ENCODE results near the gene CANT1.

CANT1 gene

GRCh38 chr17:79009397-79010303, at the start of gene CANT1:
Gene CANT1 (minus strand): TSS chr17:79009764. CDS start chr17:78997622, 12,142 bp downstream.
- in situ Hi-C loops (cut with MboI; ENCODE audit: low sequenced_read_pairs): no loop called here

- in situ Hi-C loops (cut with MboI; ENCODE audit: low sequenced_read_pairs): loop anchor here (25.0 kb wide), 1 partner anchor 329 kb away; no protein-coding TSS in a partner anchor
These were observed 48.3 kb upstream of the CANT1 start for GRCh38 chr17:79057737-79058385.

GRCh38 chr17:79055197-79055596, 45.6 kb upstream of the CANT1 start:
- in situ Hi-C loops (cut with MboI; ENCODE audit: low sequenced_read_pairs): loop anchor here (25.0 kb wide), 1 partner anchor 332 kb away; no protein-coding TSS in a partner anchor

- in situ Hi-C loops (cut with MboI; ENCODE audit: low sequenced_read_pairs): loop anchor here (25.0 kb wide), 1 partner anchor 333 kb away; no protein-coding TSS in a partner anchor
These were observed 44.8 kb upstream of the CANT1 start for GRCh38 chr17:79054200-79054960.

GRCh38 chr17:79053251-79053925, 43.8 kb upstream of the CANT1 start:
- in situ Hi-C loops (cut with MboI; ENCODE audit: low sequenced_read_pairs): loop anchor here (25.0 kb wide), 1 partner anchor 334 kb away; no protein-coding TSS in a partner anchor

GRCh38 chr17:79052131-79052530, 42.6 kb upstream of the CANT1 start:
- in situ Hi-C loops (cut with MboI; ENCODE audit: low sequenced_read_pairs): loop anchor here (25.0 kb wide), 1 partner anchor 335 kb away; no protein-coding TSS in a partner anchor

- in situ Hi-C loops (cut with MboI; ENCODE audit: low sequenced_read_pairs): loop anchor here (25.0 kb wide), 1 partner anchor 336 kb away; no protein-coding TSS in a partner anchor
These were observed 41.7 kb upstream of the CANT1 start for GRCh38 chr17:79051306-79051705.

- in situ Hi-C loops (cut with MboI; ENCODE audit: low sequenced_read_pairs): loop anchor here (25.0 kb wide), 1 partner anchor 337 kb away; no protein-coding TSS in a partner anchor
These were observed 41.0 kb upstream of the CANT1 start for GRCh38 chr17:79050551-79050950.

- in situ Hi-C loops (cut with MboI; ENCODE audit: low sequenced_read_pairs): loop anchor here (25.0 kb wide), 1 partner anchor 337 kb away; no protein-coding TSS in a partner anchor
These were observed 40.3 kb upstream of the CANT1 start for GRCh38 chr17:79049821-79050220.

- in situ Hi-C loops (cut with MboI; ENCODE audit: low sequenced_read_pairs): no loop called here
These were observed 39.5 kb upstream of the CANT1 start for GRCh38 chr17:79048826-79049755.

GRCh38 chr17:79047923-79048825, 38.6 kb upstream of the CANT1 start:
- in situ Hi-C loops (cut with MboI; ENCODE audit: low sequenced_read_pairs): no loop called here

- in situ Hi-C loops (cut with MboI; ENCODE audit: low sequenced_read_pairs): no loop called here
These were observed 37.8 kb upstream of the CANT1 start for GRCh38 chr17:79047291-79047920.

- in situ Hi-C loops (cut with MboI; ENCODE audit: low sequenced_read_pairs): no loop called here
These were observed 37.3 kb upstream of the CANT1 start for GRCh38 chr17:79046916-79047280.

GRCh38 chr17:79046197-79046915, 36.8 kb upstream of the CANT1 start:
- in situ Hi-C loops (cut with MboI; ENCODE audit: low sequenced_read_pairs): no loop called here

- in situ Hi-C loops (cut with MboI; ENCODE audit: low sequenced_read_pairs): no loop called here
These were observed 36.3 kb upstream of the CANT1 start for GRCh38 chr17:79045842-79046196.

- in situ Hi-C loops (cut with MboI; ENCODE audit: low sequenced_read_pairs): no loop called here
These were observed 35.6 kb upstream of the CANT1 start for GRCh38 chr17:79045001-79045729.
